HepG2 (cell line): ENCODE results near the gene MAPK14. TPM values are rescaled to one million over a fixed set of nuclear protein-coding genes. Genes with fewer than 3 reads are reported as not detected.

Source experiments
- ATAC-seq: fragments of 200-7000 bp; cut with Tn5 transposase; 3 replicates; pipeline ENCODE4 v1.9.1; 2020; ENCODE audit warnings: mild to moderate bottlenecking, moderate library complexity
- BruUV-seq: library from RNA; stranded (reverse); fragments of 400-500 nt; replicated peaks from 2 replicates; lab custom pipeline; 2021; lab: Mats Ljungman, UMichigan
- CTCF ChIA-PET: fragments of 300-600 bp; formaldehyde crosslinking; extraction: SDS; loops from one replicate; lab custom pipeline; 2021; ENCODE audit warnings: low total read pairs, inconsistent platforms, low intra/inter-chr PET ratio; lab: Yijun Ruan, JAX
- POLR2A ChIA-PET: fragments of 350-600 bp; sonication (Branson Sonifier 250); formaldehyde crosslinking; loops from one replicate; lab custom pipeline; 2020; ENCODE audit warnings: antibody characterized with exemption, inconsistent platforms; lab: Yijun Ruan, JAX
- DNase-seq: peaks from one replicate; pipeline ENCODE4 v3.0.0-alpha.2; 2015; ENCODE audit warnings: low spot score
- FAIRE-seq: peaks from 3 replicates; lab custom pipeline; 2011; peaks lifted over from hg19 to GRCh38; lab: Jason Lieb, UNC
- H2AFZ ChIP-seq: one replicate; pipeline ENCODE4 v1.6.1; 2011; ENCODE audit warnings: low read length, inconsistent platforms
- H3K27ac ChIP-seq: fragments of 300-600 bp; 3 replicates; pipeline ENCODE4 v1.8.0; 2011; ENCODE audit warnings: mixed run types, mild to moderate bottlenecking, mixed read lengths, low read length, inconsistent platforms; ENCODE audit not compliant: insufficient read depth; ENCODE audit errors: extremely low read length
- H3K27me3 ChIP-seq, 2 experiments: fragments of 200-600 bp in 1 of 2; 2 replicates in 1 of 2; 3 replicates in 1 of 2; pipeline versions ENCODE4 v1.6.0 to v1.8.0; 2011; ENCODE audit warnings: low read length in 2 of 2, mild to moderate bottlenecking in 2 of 2, moderate library complexity in 2 of 2, inconsistent platforms in 1 of 2; ENCODE audit not compliant: insufficient read depth in 2 of 2, control insufficient read depth in 1 of 2
- H3K36me3 ChIP-seq, 2 experiments: fragments of 200-600 bp in 1 of 2; replicated peaks in 1 of 2; 2 replicates in 1 of 2; 3 replicates in 1 of 2; pipeline versions ENCODE4 v1.5.1 to v1.8.0; 2011; ENCODE audit warnings: low read length in 2 of 2, inconsistent platforms in 1 of 2; ENCODE audit not compliant: insufficient read depth in 2 of 2, control insufficient read depth in 1 of 2
- H3K4me1 ChIP-seq: 2 replicates; pipeline ENCODE4 v1.5.1; 2012; ENCODE audit warnings: low read length, inconsistent platforms; ENCODE audit not compliant: insufficient read depth
- H3K4me2 ChIP-seq: 2 replicates; pipeline ENCODE4 v1.6.0; 2011; ENCODE audit warnings: low read depth, low read length, inconsistent platforms
- H3K4me3 ChIP-seq, 3 experiments: fragments of 200-600 bp in 1 of 3; sonication (generic), shearing (Covaris generic) in 1 of 3; replicated peaks in 1 of 3; 2 replicates each; pipeline ENCODE4 v1.5.1; 2011 to 2016; ENCODE audit warnings: low read length in 3 of 3, inconsistent platforms in 2 of 3, low read depth in 2 of 3, mild to moderate bottlenecking in 2 of 3, control low read depth in 1 of 3, mixed read lengths in 1 of 3; ENCODE audit not compliant: insufficient read depth in 1 of 3
- H3K79me2 ChIP-seq: one replicate; pipeline ENCODE4 v1.6.1; 2011; ENCODE audit warnings: low read length, inconsistent platforms; ENCODE audit not compliant: insufficient read depth
- H3K9ac ChIP-seq: 2 replicates; pipeline ENCODE4 v1.6.0; 2011; ENCODE audit warnings: mild to moderate bottlenecking, low read depth, low read length, inconsistent platforms; ENCODE audit not compliant: insufficient read depth
- H3K9me3 ChIP-seq: 2 replicates; pipeline ENCODE4 v1.5.1; 2012; ENCODE audit warnings: mild to moderate bottlenecking, low read length
- H4K20me1 ChIP-seq: 2 replicates; pipeline ENCODE4 v1.6.0; 2011; ENCODE audit warnings: inconsistent platforms, mild to moderate bottlenecking, low read length, moderate library complexity; ENCODE audit not compliant: insufficient read depth
- ARNT ChIP-seq: fragments of 450-650 bp; IDR thresholded peaks from 2 replicates; pipeline ENCODE4 v1.6.1; 2017
- CHD4 ChIP-seq: fragments of 200-600 bp; sonication (generic); IDR thresholded peaks from 2 replicates; pipeline ENCODE4 v1.7.0; 2017; ENCODE audit warnings: mild to moderate bottlenecking, low read length, borderline replicate concordance
- ELF4 ChIP-seq: sonication (generic); formaldehyde crosslinking; IDR thresholded peaks from 2 replicates; pipeline ENCODE4 v1.5.0; 2020; ENCODE audit warnings: missing genetic modification reagents, mild to moderate bottlenecking, moderate library complexity, borderline replicate concordance
- HNRNPK ChIP-seq: fragments of 200-400 bp; formaldehyde crosslinking; IDR thresholded peaks from 2 replicates; pipeline ENCODE4 v1.6.1; 2018; ENCODE audit warnings: low read length, low read depth, moderate library complexity, mild to moderate bottlenecking; ENCODE audit not compliant: poor library complexity, severe bottlenecking
- JDP2 ChIP-seq: sonication (generic); formaldehyde crosslinking; IDR thresholded peaks from 2 replicates; pipeline ENCODE4 v1.8.1; 2022; ENCODE audit warnings: missing genetic modification reagents, borderline replicate concordance
- MIXL1 ChIP-seq: IDR thresholded peaks from 2 replicates; pipeline ENCODE4 v1.6.1; 2016
- NR3C1 ChIP-seq: sonication (generic); formaldehyde crosslinking; IDR thresholded peaks from 2 replicates; pipeline ENCODE4 v1.4.0; 2020; ENCODE audit warnings: missing genetic modification reagents
- RBM39 ChIP-seq: fragments of 200-400 bp; formaldehyde crosslinking; IDR thresholded peaks from one replicate; pipeline ENCODE4 v1.6.1; 2018; ENCODE audit warnings: antibody characterized with exemption, mild to moderate bottlenecking, low read depth, low read length; ENCODE audit not compliant: poor library complexity, severe bottlenecking
- REXO4 ChIP-seq: sonication (generic); formaldehyde crosslinking; IDR thresholded peaks from 2 replicates; pipeline ENCODE4 v1.8.0; 2022; ENCODE audit warnings: missing genetic modification reagents, mild to moderate bottlenecking, borderline replicate concordance
- SKIL ChIP-seq: sonication (generic); formaldehyde crosslinking; IDR thresholded peaks from 2 replicates; pipeline ENCODE4 v1.8.0; 2022; ENCODE audit warnings: missing genetic modification reagents, mild to moderate bottlenecking, moderate library complexity, borderline replicate concordance
- TP53 ChIP-seq: sonication (generic); formaldehyde crosslinking; conservative IDR thresholded peaks from 2 replicates; pipeline ENCODE4 v1.4.0; 2020; ENCODE audit warnings: missing genetic modification reagents
- U2AF2 ChIP-seq: fragments of 200-400 bp; formaldehyde crosslinking; IDR thresholded peaks from 2 replicates; pipeline ENCODE4 v1.6.1; 2017; ENCODE audit warnings: low read depth, mild to moderate bottlenecking, low read length
- YEATS4 ChIP-seq: sonication (generic); formaldehyde crosslinking; IDR thresholded peaks from 2 replicates; pipeline ENCODE4 v1.4.0; 2020; ENCODE audit warnings: missing genetic modification reagents, borderline replicate concordance
- ZBTB2 ChIP-seq: sonication (generic); formaldehyde crosslinking; IDR thresholded peaks from 2 replicates; pipeline ENCODE4 v1.8.0; 2022; ENCODE audit warnings: low read depth, missing genetic modification reagents
- ZMYM4 ChIP-seq: sonication (generic); formaldehyde crosslinking; IDR thresholded peaks from 2 replicates; pipeline ENCODE4 v1.8.1; 2023; ENCODE audit warnings: mild to moderate bottlenecking, missing genetic modification reagents
- ZNF101 ChIP-seq: sonication (generic); formaldehyde crosslinking; IDR thresholded peaks from 2 replicates; pipeline ENCODE4 v1.4.0; 2020; ENCODE audit warnings: mild to moderate bottlenecking, low read depth, missing genetic modification reagents, borderline replicate concordance
- ZNF431 ChIP-seq: sonication (generic); formaldehyde crosslinking; IDR thresholded peaks from 2 replicates; pipeline ENCODE4 v1.9.0; 2022; ENCODE audit warnings: missing genetic modification reagents, low read depth, mild to moderate bottlenecking, borderline replicate concordance
- WGBS: methylation state at CpG from one replicate; pipeline ENCODE4 v1.1.6; 2017; ENCODE audit warnings: low lambda C conversion rate; 5-methylcytosine and 5-hydroxymethylcytosine counted together
- in situ Hi-C: cut with HindIII; loops from 2 replicates; pipeline ENCODE4 v1.10.0; 2017; ENCODE audit warnings: low pct_unique_long_range_greater_than_20kb; ENCODE audit not compliant: extremely low pct_ligation_motif_present
- intact Hi-C: fragments of 100-400 bp; cut with micrococcal nuclease; formaldehyde crosslinking; loops from one replicate; pipeline ENCODE4 v1.10.0; 2022; ENCODE audit not compliant: unreplicated experiment
- polyA plus RNA-seq, 8 experiments: library from polyadenylated mRNA; depleted of rRNA in 3 of 8; stranded (reverse) in 7 of 8; unstranded in 1 of 8; fragments of >200 nt; fragmentation: Illumina TruSeq in 4 of 8; extraction: Trizol in 4 of 8; gene quantifications; 2 replicates each; pipeline versions ENCODE4 v1.2.1 to v1.2.3, GENCODE V29; 2011 to 2016; ENCODE audit warnings: low read depth in 4 of 8, missing spikeins in 1 of 8, mixed read lengths in 1 of 8; ENCODE audit not compliant: insufficient read depth in 1 of 8
- total RNA-seq, 5 experiments: library from RNA; depleted of rRNA; stranded (reverse); fragments of >200 nt; fragmentation: Illumina TruSeq; extraction: Trizol; gene quantifications; 2 replicates each; pipeline ENCODE4 v1.2.3, GENCODE V29; 2016; ENCODE audit warnings: low read depth in 1 of 5

Gene MAPK14
- total and polyA plus RNA-seq, 2 of the 13 experiments (the other 11 are each of a cell fraction or from before 2014, with no cell fraction given): 66.3 to 67.3 TPM

GRCh38 chr6:36071281-36071680 lies 43.7 kb downstream of the MAPK14 start:
- ATAC-seq (no peak), FAIRE-seq (no peak), DNase-seq (no peak)
- POLR2A ChIA-PET: no interaction called here
- H3K4me2 ChIP-seq: no peak overlapping the region
- no peaks in the 10 kb centered on the region for H3K27me3 ChIP-seq
- in situ Hi-C loops: no loop called here
- H3K4me1 ChIP-seq: peaks cover 47% of the 10 kb centered on the region
- WGBS: 97% methylated on average over 3 of the region's 3 CpGs
- no peak overlapping the region for H3K9ac ChIP-seq
- intact Hi-C loops: no loop called here
- H3K79me2 ChIP-seq: peaks cover 62% of the 10 kb centered on the region
- peaks cover 5% of the 10 kb centered on the region; the same call in 1 of the 2 replicates for H4K20me1 ChIP-seq
- H2AFZ ChIP-seq: no peak overlapping the region
- no peak overlapping the region for H3K27ac ChIP-seq
- BruUV-seq: no TSS peak
- CTCF ChIA-PET: no interaction called here
- H3K4me3 ChIP-seq: no peak overlapping the region
- no peaks in the 10 kb centered on the region for H3K9me3 ChIP-seq
- peaks cover 1 to 16% of the 10 kb centered on the region in 2 experiments; a peak in 2 of 5 replicates for H3K36me3 ChIP-seq
- TF ChIP-seq ARNT: no peak
- TF ChIP-seq MIXL1 (CRISPR knock-in tag): no peak
- TF ChIP-seq YEATS4 (CRISPR knock-in tag): no peak
- no peak for TF ChIP-seq U2AF2
- no peak for TF ChIP-seq ZMYM4 (CRISPR knock-in tag)
- no peak for TF ChIP-seq ZNF101
- no peak for TF ChIP-seq NR3C1 (CRISPR knock-in tag)
- no peak for TF ChIP-seq JDP2
- TF ChIP-seq ELF4 (CRISPR knock-in tag): no peak
- TF ChIP-seq REXO4: no peak
- TF ChIP-seq RBM39: no peak
- TF ChIP-seq TP53 (CRISPR knock-in tag): no peak
- TF ChIP-seq ZNF431 (CRISPR knock-in tag): no peak
- no peak for TF ChIP-seq CHD4
- no peak for TF ChIP-seq HNRNPK
- TF ChIP-seq SKIL (CRISPR knock-in tag): no peak
- TF ChIP-seq ZBTB2 (CRISPR knock-in tag): no peak
